RWPE2 (cell line): ENCODE measurements around the gene SPOCD1.
"Not testable (repeated sequence)": the region's sequence is repeated elsewhere in the genome, so short reads cannot be mapped to it uniquely, and the experiment has no call there.

Experiments
- ATAC-seq: fragments of 200-7000 bp; cut with Tn5 transposase; 3 replicates; pipeline ENCODE4 v1.9.1; 2021; ENCODE audit warnings: low read depth
- DNase-seq: peaks from one replicate; pipeline ENCODE4 v3.0.0-alpha.2; 2020; ENCODE audit warnings: low spot score
- H3K27ac ChIP-seq: fragments of 450-650 bp; 2 replicates; pipeline ENCODE4 v1.5.1; 2017; ENCODE audit warnings: mild to moderate bottlenecking; ENCODE audit not compliant: poor library complexity, severe bottlenecking
- H3K27me3 ChIP-seq: fragments of 250-450 bp; sonication (Bioruptor Pico); 2 replicates; pipeline ENCODE4 v1.5.1; 2021; ENCODE audit warnings: mild to moderate bottlenecking, moderate library complexity; ENCODE audit not compliant: insufficient read depth, poor library complexity, severe bottlenecking
- H3K36me3 ChIP-seq: fragments of 250-450 bp; sonication (Bioruptor Pico); 2 replicates; pipeline ENCODE4 v1.5.1; 2020; ENCODE audit warnings: low read depth, mild to moderate bottlenecking, moderate library complexity
- H3K4me1 ChIP-seq: fragments of 250-450 bp; sonication (Bioruptor Pico); 2 replicates; pipeline ENCODE4 v1.5.1; 2021; ENCODE audit warnings: mild to moderate bottlenecking, moderate library complexity; ENCODE audit not compliant: insufficient read depth, poor library complexity, severe bottlenecking
- H3K4me3 ChIP-seq: fragments of 250-450 bp; sonication (Bioruptor Pico); 2 replicates; pipeline ENCODE4 v1.5.1; 2021; ENCODE audit warnings: mild to moderate bottlenecking, moderate library complexity; ENCODE audit not compliant: severe bottlenecking
- H3K9me3 ChIP-seq: fragments of 250-450 bp; sonication (Bioruptor Pico); 2 replicates; pipeline ENCODE4 v1.5.1; 2021; ENCODE audit warnings: mild to moderate bottlenecking, moderate library complexity; ENCODE audit not compliant: severe bottlenecking
- CTCF ChIP-seq: fragments of 450-650 bp; IDR thresholded peaks from one replicate; pipeline ENCODE4 v1.5.1; 2017; ENCODE audit warnings: mild to moderate bottlenecking, moderate library complexity; ENCODE audit not compliant: poor library complexity, severe bottlenecking

The SPOCD1 gene

GRCh38 chr1:31818206-31818605 lies 2.4 kb upstream of the SPOCD1 start:
- ATAC-seq: no peak
- Histone ChIP-seq H3K9me3 (no peaks in the 10 kb centered on the region), H3K4me1 (no peaks in the 10 kb centered on the region), H3K27ac (no peak overlapping the region), H3K36me3 (no peaks in the 10 kb centered on the region), H3K27me3 (no peaks in the 10 kb centered on the region), H3K4me3 (no peak overlapping the region)
- no peak for DNase-seq
- TF ChIP-seq CTCF: no peak

- not testable (repeated sequence) for H3K4me1 ChIP-seq, H3K4me3 ChIP-seq, DNase-seq, H3K9me3 ChIP-seq, H3K36me3 ChIP-seq, H3K27ac ChIP-seq, ATAC-seq, H3K27me3 ChIP-seq
Observed at GRCh38 chr1:31816947-31817346, 1.1 kb upstream of the SPOCD1 start.

GRCh38 chr1:31816501-31816900 lies 679 bp upstream of the SPOCD1 start:
- not testable (repeated sequence) for H3K27ac ChIP-seq, DNase-seq, H3K36me3 ChIP-seq, H3K9me3 ChIP-seq, H3K27me3 ChIP-seq, ATAC-seq, H3K4me3 ChIP-seq, H3K4me1 ChIP-seq

GRCh38 chr1:31815307-31815645 lies 546 bp downstream of the SPOCD1 start:
- no peaks in the 10 kb centered on the region for H3K27me3 ChIP-seq
- DNase-seq: no peak
- no peak overlapping the region for H3K4me3 ChIP-seq
- no peaks in the 10 kb centered on the region for H3K4me1 ChIP-seq
- no peak for TF ChIP-seq CTCF
- H3K27ac ChIP-seq: no peak overlapping the region
- ATAC-seq: no peak
- H3K9me3 ChIP-seq: no peaks in the 10 kb centered on the region
- no peaks in the 10 kb centered on the region for H3K36me3 ChIP-seq

GRCh38 chr1:31814631-31815306 lies 1.1 kb downstream of the SPOCD1 start:
- H3K9me3 ChIP-seq: no peaks in the 10 kb centered on the region
- ATAC-seq (no peak), DNase-seq (no peak)
- no peak overlapping the region for H3K27ac ChIP-seq
- H3K27me3 ChIP-seq: no peaks in the 10 kb centered on the region
- no peaks in the 10 kb centered on the region for H3K36me3 ChIP-seq
- TF ChIP-seq CTCF: no peak
- H3K4me3 ChIP-seq: no peak overlapping the region
- no peaks in the 10 kb centered on the region for H3K4me1 ChIP-seq

- TF ChIP-seq CTCF: no peak
Observed at GRCh38 chr1:31814041-31814511, 1.7 kb downstream of the SPOCD1 start.

More at GRCh38 chr1:31814041-31814511, 1.7 kb downstream of the SPOCD1 start:
- Histone ChIP-seq H3K4me3 (no peak overlapping the region), H3K9me3 (no peaks in the 10 kb centered on the region), H3K36me3 (no peaks in the 10 kb centered on the region), H3K27me3 (no peaks in the 10 kb centered on the region), H3K4me1 (no peaks in the 10 kb centered on the region), H3K27ac (no peak overlapping the region)
- ATAC-seq (0 out of 3 replicates have a peak, but pooled peaks have one; percentile 8), DNase-seq (no peak)
